Peyer's patch (tissue), 4 donors: ENCODE data around the gene TSHZ1. TPM values are rescaled to one million over a fixed set of nuclear protein-coding genes. Genes with fewer than 3 reads are reported as not detected.
A peak's percentile ranks its signal among the peaks of the same experiment; 100 is the strongest.

ENCODE experiments used
- DNase-seq, 3 donors: peaks; one replicate each; pipeline ENCODE4 v3.0.0-alpha.2; 2017 to 2019
- H3K27ac ChIP-seq, 4 donors: fragments of 200-600 bp; sonication (generic); one replicate each; pipeline ENCODE4 v1.5.1; 2016 to 2019
- H3K27me3 ChIP-seq, 2 donors: fragments of 200-600 bp; sonication (generic); one replicate each; pipeline ENCODE4 v1.5.1; 2019
- H3K36me3 ChIP-seq, 3 donors: fragments of 200-600 bp; sonication (generic); one replicate each; pipeline ENCODE4 v1.5.1; 2016 to 2019
- H3K4me1 ChIP-seq, 4 donors: fragments of 200-600 bp; sonication (generic); one replicate each; pipeline ENCODE4 v1.5.1; 2016 to 2019
- H3K4me3 ChIP-seq, 4 donors: fragments of 200-600 bp; sonication (generic); 1 replicate in 3 of 4; 2 replicates in 1 of 4; pipeline ENCODE4 v1.5.1; 2016 to 2019; ENCODE audit warnings: mild to moderate bottlenecking in 1 of 4
- H3K9me3 ChIP-seq, 4 donors: fragments of 200-600 bp; sonication (generic); one replicate each; pipeline ENCODE4 v1.5.1; 2016 to 2019; ENCODE audit warnings: mild to moderate bottlenecking in 1 of 4
- POLR2A ChIP-seq, 2 donors: fragments of 450-650 bp; IDR thresholded peaks; one replicate each; pipeline ENCODE4 v1.5.1; 2017; ENCODE audit warnings: antibody characterized with exemption in 2 of 2, mild to moderate bottlenecking in 2 of 2, moderate library complexity in 2 of 2
- total RNA-seq, 4 donors: library from RNA; depleted of rRNA; stranded (reverse); fragments of >200 nt; gene quantifications; one replicate each; pipeline ENCODE4 v1.1.0, GENCODE V29; 2016
- TF ChIP-seq, protein P1 (sequence below), 6 experiments: fragments of 450-650 bp in 4 of 6; fragments of 200-600 bp in 2 of 6; sonication (generic) in 1 of 6; IDR thresholded peaks; one replicate each; pipeline ENCODE4 v1.5.1; 2017 to 2019; ENCODE audit warnings: antibody characterized with exemption in 6 of 6, mild to moderate bottlenecking in 3 of 6, moderate library complexity in 1 of 6

TSHZ1 gene
- total RNA-seq, 4 donors from 2014 or later: 12.4 to 34.8 (median 28.4) TPM

DNA sequence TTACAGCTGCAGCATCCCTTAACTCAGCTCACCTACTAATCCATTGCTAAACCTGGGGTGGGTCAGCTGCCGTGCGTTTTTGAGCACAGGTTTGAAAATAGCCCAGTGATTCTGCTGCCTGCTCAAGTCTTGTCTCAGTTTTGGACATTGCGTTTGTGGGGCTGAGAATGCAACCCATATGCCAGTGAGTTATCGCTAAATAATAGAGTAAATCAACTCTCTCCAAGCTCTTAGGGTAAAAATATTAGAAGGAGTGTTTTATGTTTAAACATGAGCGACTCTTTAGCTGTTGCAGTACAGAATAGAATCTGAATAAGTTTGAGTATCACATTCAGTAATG is 2.1 kb downstream of the TSHZ1 start:
- Histone ChIP-seq H3K27ac (peak overlapping the region in 3 of 4 donors; percentile 18 to 89 (median 80)), H3K9me3 (no peaks in the 10 kb centered on the region), H3K27me3 (no peaks in the 10 kb centered on the region), H3K36me3 (no peaks in the 10 kb centered on the region), H3K4me1 (peaks cover 0 to 55% (median 16%) of the 10 kb centered on the region in 4 donors), H3K4me3 (peak overlapping the region in 3 of 4 donors; percentile 68 to 94 (median 93))
- TF ChIP-seq, protein P1, sequence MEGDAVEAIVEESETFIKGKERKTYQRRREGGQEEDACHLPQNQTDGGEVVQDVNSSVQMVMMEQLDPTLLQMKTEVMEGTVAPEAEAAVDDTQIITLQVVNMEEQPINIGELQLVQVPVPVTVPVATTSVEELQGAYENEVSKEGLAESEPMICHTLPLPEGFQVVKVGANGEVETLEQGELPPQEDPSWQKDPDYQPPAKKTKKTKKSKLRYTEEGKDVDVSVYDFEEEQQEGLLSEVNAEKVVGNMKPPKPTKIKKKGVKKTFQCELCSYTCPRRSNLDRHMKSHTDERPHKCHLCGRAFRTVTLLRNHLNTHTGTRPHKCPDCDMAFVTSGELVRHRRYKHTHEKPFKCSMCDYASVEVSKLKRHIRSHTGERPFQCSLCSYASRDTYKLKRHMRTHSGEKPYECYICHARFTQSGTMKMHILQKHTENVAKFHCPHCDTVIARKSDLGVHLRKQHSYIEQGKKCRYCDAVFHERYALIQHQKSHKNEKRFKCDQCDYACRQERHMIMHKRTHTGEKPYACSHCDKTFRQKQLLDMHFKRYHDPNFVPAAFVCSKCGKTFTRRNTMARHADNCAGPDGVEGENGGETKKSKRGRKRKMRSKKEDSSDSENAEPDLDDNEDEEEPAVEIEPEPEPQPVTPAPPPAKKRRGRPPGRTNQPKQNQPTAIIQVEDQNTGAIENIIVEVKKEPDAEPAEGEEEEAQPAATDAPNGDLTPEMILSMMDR (IDR thresholded peaks at IDR 0.05): no peak
- no peak for TF ChIP-seq POLR2A (IDR thresholded peaks at IDR 0.05)
- no peak for DNase-seq

DNA sequence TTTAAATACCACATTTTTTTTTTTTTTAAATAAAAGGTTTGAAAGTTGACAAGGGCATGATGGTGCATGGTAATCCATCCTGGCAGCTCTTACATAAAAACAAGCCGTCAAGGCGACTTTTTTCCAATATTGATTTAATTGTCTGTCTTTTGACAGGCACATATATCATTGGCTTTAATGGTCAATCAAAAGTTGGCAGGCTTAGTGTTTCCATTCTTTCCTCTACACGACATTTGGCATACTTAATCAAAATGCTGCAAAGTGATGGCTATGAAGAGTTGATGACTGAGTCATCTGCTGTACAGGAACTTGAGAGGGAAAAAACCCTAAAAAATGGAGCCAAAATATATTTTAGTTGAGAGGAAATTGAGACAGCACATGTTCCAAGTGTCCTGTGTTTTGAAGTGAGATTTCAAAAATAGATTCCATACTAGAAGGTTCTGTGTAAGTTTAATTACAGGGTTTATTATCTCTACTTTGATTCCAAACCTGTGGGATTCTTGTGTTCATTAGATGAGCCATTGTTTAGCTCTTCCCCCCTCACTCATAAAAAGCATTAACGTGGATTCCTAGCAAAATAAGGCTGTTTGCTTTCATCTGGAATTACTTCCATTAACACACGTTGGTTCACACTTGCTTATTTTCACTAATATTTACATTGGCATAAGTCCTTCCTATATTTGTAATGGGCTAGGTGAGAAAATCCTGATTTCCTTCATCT is 3.2 kb downstream of the TSHZ1 start:
- H3K4me3 ChIP-seq: no peak overlapping the region
- no peaks in the 10 kb centered on the region for H3K9me3 ChIP-seq
- H3K4me1 ChIP-seq: peaks cover 0 to 65% (median 16%) of the 10 kb centered on the region in 4 donors
- no peak for DNase-seq
- no peaks in the 10 kb centered on the region for H3K36me3 ChIP-seq
- H3K27ac ChIP-seq: peak overlapping the region in 2 of 4 donors; percentile 78 to 83
- H3K27me3 ChIP-seq: no peaks in the 10 kb centered on the region
- TF ChIP-seq POLR2A (IDR thresholded peaks at IDR 0.05): no peak
- TF ChIP-seq, protein P1 (IDR thresholded peaks at IDR 0.05): no peak

DNA sequence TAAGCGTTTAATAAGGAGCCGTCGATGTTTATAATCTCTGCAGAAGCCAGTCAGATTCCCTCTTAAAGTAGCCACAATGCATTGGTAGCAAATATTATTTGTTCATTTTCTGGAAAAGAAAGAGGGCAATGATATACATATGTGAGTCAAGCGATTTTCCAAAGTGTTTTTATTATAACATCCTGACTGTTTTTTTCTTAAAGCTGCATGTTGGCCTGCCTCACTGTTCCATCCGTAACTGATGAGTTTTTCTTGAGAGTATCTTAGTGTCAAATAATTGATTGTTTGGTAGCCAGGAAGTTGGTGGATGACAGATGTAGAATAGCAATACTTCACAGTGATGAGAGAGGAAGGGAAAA is 3.7 kb downstream of the TSHZ1 start:
- no peak for TF ChIP-seq POLR2A (IDR thresholded peaks at IDR 0.05)
- TF ChIP-seq, protein P1 (IDR thresholded peaks at IDR 0.05): no peak
- Histone ChIP-seq H3K27me3 (no peaks in the 10 kb centered on the region), H3K4me1 (peaks cover 0 to 70% (median 16%) of the 10 kb centered on the region in 4 donors), H3K27ac (peak overlapping the region in 2 of 4 donors; percentile 78 to 83), H3K36me3 (no peaks in the 10 kb centered on the region), H3K9me3 (no peaks in the 10 kb centered on the region), H3K4me3 (no peak overlapping the region)
- no peak for DNase-seq

DNA sequence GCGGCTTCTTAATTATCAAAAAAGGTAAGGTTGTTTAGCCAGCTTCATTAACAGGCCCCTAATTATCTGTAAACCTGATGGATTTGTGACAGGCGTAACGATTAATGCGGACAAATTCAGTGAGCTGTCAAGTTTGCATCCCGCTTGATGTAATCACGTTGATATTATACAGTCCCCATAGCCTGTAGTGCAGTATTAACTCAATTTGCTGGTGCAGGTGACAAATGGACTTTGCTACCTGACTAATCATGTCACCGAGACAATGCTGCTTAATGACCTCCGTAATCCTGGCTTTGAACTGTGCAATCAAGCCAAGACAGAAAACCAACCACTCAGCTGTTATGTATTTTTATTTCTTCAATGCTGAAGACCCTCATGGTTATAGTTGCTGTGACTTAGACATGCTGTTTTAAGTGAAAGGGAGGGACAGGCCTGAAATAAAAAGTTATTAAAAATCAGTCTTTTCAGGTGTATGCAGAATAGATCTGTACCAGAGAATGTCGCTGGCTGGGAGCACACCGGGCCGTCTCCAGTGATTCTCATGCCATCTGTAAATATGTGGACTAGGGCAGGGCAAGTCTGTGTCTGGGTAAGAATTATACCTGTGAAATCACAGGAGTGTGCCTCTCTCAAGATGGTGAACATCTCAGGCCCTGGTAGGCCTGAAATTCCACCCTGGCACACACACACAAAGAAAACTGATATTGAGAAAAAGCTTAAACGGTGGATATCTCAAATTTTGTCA is 4.3 kb downstream of the TSHZ1 start:
- no peaks in the 10 kb centered on the region for H3K9me3 ChIP-seq
- H3K36me3 ChIP-seq: no peaks in the 10 kb centered on the region
- peak overlapping the region in 1 of 4 donors; percentile 20 for H3K4me3 ChIP-seq
- peaks cover 0 to 71% (median 16%) of the 10 kb centered on the region in 4 donors for H3K4me1 ChIP-seq
- no peaks in the 10 kb centered on the region for H3K27me3 ChIP-seq
- TF ChIP-seq, protein P1 (IDR thresholded peaks at IDR 0.05): no peak
- TF ChIP-seq POLR2A (IDR thresholded peaks at IDR 0.05): peak; percentile 38 to 63
- peak overlapping the region in 3 of 4 donors; percentile 29 to 83 (median 78) for H3K27ac ChIP-seq
- DNase-seq: peak in 1 of 3 donors; percentile 79

DNA sequence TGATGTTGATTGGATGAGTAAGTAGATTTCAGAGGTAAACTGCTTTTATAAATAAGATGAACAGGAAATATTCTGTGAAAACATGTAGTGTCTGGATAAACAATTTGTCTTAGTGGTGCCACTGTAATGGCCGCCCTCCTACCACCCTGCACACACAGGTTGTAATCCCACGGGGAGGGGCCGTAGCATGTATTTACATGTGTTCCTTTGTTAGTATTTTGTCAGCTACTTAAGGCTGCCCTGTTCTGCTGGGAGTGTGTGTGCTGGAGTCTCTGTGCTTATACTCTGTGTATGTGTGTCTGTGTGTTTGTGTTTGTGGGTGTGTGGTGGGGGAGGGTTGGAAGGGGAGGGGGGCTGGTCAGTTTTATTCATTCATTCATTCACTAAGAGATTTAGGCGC is 5.1 kb downstream of the TSHZ1 start:
- no peaks in the 10 kb centered on the region for H3K27me3 ChIP-seq
- no peak for DNase-seq
- no peaks in the 10 kb centered on the region for H3K36me3 ChIP-seq
- TF ChIP-seq, protein P1 (IDR thresholded peaks at IDR 0.05): no peak
- no peak for TF ChIP-seq POLR2A (IDR thresholded peaks at IDR 0.05)
- peak overlapping the region; percentile 29 to 83 (median 70) for H3K27ac ChIP-seq
- no peak overlapping the region for H3K4me3 ChIP-seq
- H3K9me3 ChIP-seq: no peaks in the 10 kb centered on the region
- peaks cover 0 to 73% (median 16%) of the 10 kb centered on the region in 4 donors for H3K4me1 ChIP-seq
